Upper lobe of left lung (tissue), 4 donors: ENCODE data around the gene AMIGO2.

Experiments used
- CTCF ChIP-seq, 6 experiments: fragments of 450-650 bp in 4 of 6; fragments of 200-600 bp in 2 of 6; sonication (generic) in 2 of 6; IDR thresholded peaks; one replicate each; pipeline ENCODE4 v1.5.1; 2016 to 2019; ENCODE audit warnings: antibody characterized with exemption in 6 of 6
- POLR2A ChIP-seq, 4 donors: fragments of 450-650 bp; IDR thresholded peaks; one replicate each; pipeline ENCODE4 v1.5.1; 2016 to 2017; ENCODE audit warnings: antibody characterized with exemption in 4 of 4, mild to moderate bottlenecking in 2 of 4

GRCh38 chr12:47079468-47079980, at the start of gene AMIGO2, which contains the start of gene PCED1B:
- TF ChIP-seq POLR2A (IDR thresholded peaks at IDR 0.05), result peak in 1 of 4 donors; percentile 33
- TF ChIP-seq CTCF (IDR thresholded peaks at IDR 0.05), result peak in 4 of 6 experiments; percentile 8 to 45 (median 20)
